Neural progenitor cell (in vitro differentiated cells): ENCODE data around the gene PPFIA4. TPM values are rescaled to one million over a fixed set of nuclear protein-coding genes. Genes with fewer than 3 reads are reported as not detected.
A peak's percentile ranks its signal among the peaks of the same experiment; 100 is the strongest.

Source experiments
- DNase-seq: peaks from one replicate; pipeline ENCODE4 v3.0.0-alpha.2; 2016; ENCODE audit warnings: low spot score
- H2AFZ ChIP-seq: fragments of 200-600 bp; sonication (generic); replicated peaks from 2 replicates; pipeline ENCODE4 v1.6.1; 2016; ENCODE audit warnings: antibody characterized with exemption
- H3F3A ChIP-seq: fragments of 200-600 bp; sonication (generic); 2 replicates; pipeline ENCODE4 v1.6.1; 2016; ENCODE audit warnings: antibody characterized with exemption, low read depth
- H3K27ac ChIP-seq: fragments of 200-600 bp; sonication (generic); 2 replicates; pipeline ENCODE4 v1.5.1; 2016; ENCODE audit warnings: mild to moderate bottlenecking
- H3K27me3 ChIP-seq: fragments of 200-600 bp; sonication (generic); 2 replicates; pipeline ENCODE4 v1.6.1; 2016; ENCODE audit warnings: mild to moderate bottlenecking, moderate library complexity
- H3K36me3 ChIP-seq: fragments of 200-600 bp; sonication (generic); 2 replicates; pipeline ENCODE4 v1.5.1; 2016
- H3K4me1 ChIP-seq: fragments of 200-600 bp; sonication (generic); 2 replicates; pipeline ENCODE4 v1.6.1; 2016; ENCODE audit warnings: mixed run types
- H3K4me2 ChIP-seq: fragments of 200-600 bp; sonication (generic); 2 replicates; pipeline ENCODE4 v1.6.1; 2016
- H3K4me3 ChIP-seq: fragments of 200-600 bp; sonication (generic); 2 replicates; pipeline ENCODE4 v1.5.1; 2016
- H3K79me2 ChIP-seq: fragments of 200-600 bp; sonication (generic); 2 replicates; pipeline ENCODE4 v1.6.1; 2016; ENCODE audit warnings: low read depth
- H3K9ac ChIP-seq: fragments of 200-600 bp; sonication (generic); 2 replicates; pipeline ENCODE4 v1.6.1; 2016
- H3K9me3 ChIP-seq: fragments of 200-600 bp; sonication (generic); 2 replicates; pipeline ENCODE4 v1.5.1; 2016; ENCODE audit warnings: low read depth
- H4K20me1 ChIP-seq: fragments of 200-600 bp; sonication (generic); 2 replicates; pipeline ENCODE4 v1.6.1; 2016; ENCODE audit warnings: low read depth
- H3K27ac Mint-ChIP-seq: 3 replicates; pipeline ENCODE4 v1.8.0; 2021; ENCODE audit warnings: mixed read lengths
- H3K27me3 Mint-ChIP-seq: 2 replicates; pipeline ENCODE4 v1.8.0; 2022; ENCODE audit warnings: low read depth, mild to moderate bottlenecking, inconsistent platforms, moderate library complexity, mixed read lengths; ENCODE audit not compliant: insufficient read depth
- H3K36me3 Mint-ChIP-seq: 3 replicates; pipeline ENCODE4 v1.8.0; 2021; ENCODE audit warnings: mixed read lengths
- H3K4me1 Mint-ChIP-seq: 3 replicates; pipeline ENCODE4 v1.8.0; 2021; ENCODE audit warnings: mixed read lengths
- H3K4me3 Mint-ChIP-seq: 3 replicates; pipeline ENCODE4 v1.8.0; 2021; ENCODE audit warnings: mild to moderate bottlenecking, moderate library complexity, mixed read lengths
- H3K9me3 Mint-ChIP-seq: 3 replicates; pipeline ENCODE4 v1.8.0; 2020; ENCODE audit warnings: mixed read lengths
- EZH2 ChIP-seq: fragments of 200-600 bp; sonication (generic); IDR thresholded peaks from 2 replicates; pipeline ENCODE4 v1.6.1; 2017; ENCODE audit warnings: antibody characterized with exemption, mild to moderate bottlenecking, moderate library complexity
- EZH2phosphoT487 ChIP-seq: fragments of 200-600 bp; sonication (generic); IDR thresholded peaks from 2 replicates; pipeline ENCODE4 v1.6.1; 2017; ENCODE audit warnings: antibody characterized with exemption
- total RNA-seq: library from RNA; depleted of rRNA; stranded (reverse); fragments of >200 nt; gene quantifications from 2 replicates; pipeline ENCODE4 v1.2.3, GENCODE V29; 2015; ENCODE audit warnings: low replicate concordance
- TF ChIP-seq, protein P1 (sequence below): fragments of 200-600 bp; sonication (generic); IDR thresholded peaks from 2 replicates; pipeline ENCODE4 v1.5.1; 2017; ENCODE audit warnings: antibody characterized with exemption, mild to moderate bottlenecking

PPFIA4 gene
- total RNA-seq, 1 donor from 2014 or later, result 23.5 TPM

DNA sequence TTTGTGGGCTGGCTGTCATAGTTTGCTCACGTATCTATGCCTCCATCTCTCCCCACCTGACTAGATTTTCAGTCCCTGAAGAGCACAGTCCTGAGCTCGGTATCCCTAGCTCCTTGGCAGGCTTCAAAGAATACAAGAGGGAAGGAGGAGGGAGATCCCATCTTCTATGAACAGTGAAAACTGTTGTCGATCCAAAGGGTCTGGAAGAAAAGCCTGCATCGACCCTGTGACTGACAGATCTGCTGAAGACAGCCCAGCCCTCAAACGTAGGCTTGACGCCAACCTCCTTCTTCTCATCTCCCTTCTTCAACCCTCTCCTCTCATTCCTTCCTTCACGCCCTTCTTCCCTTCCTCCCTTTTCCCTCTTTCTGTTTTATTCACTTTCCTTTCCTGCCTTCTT lies 87.9 kb downstream of the PPFIA4 start:
- Mint-ChIP-seq H3K36me3 (no peaks in the 10 kb centered on the region), H3K4me3 (no peak overlapping the region), H3K27me3 (peaks cover 14% of the 10 kb centered on the region), H3K4me1 (no peaks in the 10 kb centered on the region), H3K27ac (no peak overlapping the region), H3K9me3 (no peaks in the 10 kb centered on the region)
- H3K36me3 ChIP-seq, result no peaks in the 10 kb centered on the region
- H3K9me3 ChIP-seq, result no peaks in the 10 kb centered on the region
- H4K20me1 ChIP-seq, result no peaks in the 10 kb centered on the region
- TF ChIP-seq EZH2, result no peak
- TF ChIP-seq EZH2phosphoT487, result no peak
- TF ChIP-seq, protein P1, sequence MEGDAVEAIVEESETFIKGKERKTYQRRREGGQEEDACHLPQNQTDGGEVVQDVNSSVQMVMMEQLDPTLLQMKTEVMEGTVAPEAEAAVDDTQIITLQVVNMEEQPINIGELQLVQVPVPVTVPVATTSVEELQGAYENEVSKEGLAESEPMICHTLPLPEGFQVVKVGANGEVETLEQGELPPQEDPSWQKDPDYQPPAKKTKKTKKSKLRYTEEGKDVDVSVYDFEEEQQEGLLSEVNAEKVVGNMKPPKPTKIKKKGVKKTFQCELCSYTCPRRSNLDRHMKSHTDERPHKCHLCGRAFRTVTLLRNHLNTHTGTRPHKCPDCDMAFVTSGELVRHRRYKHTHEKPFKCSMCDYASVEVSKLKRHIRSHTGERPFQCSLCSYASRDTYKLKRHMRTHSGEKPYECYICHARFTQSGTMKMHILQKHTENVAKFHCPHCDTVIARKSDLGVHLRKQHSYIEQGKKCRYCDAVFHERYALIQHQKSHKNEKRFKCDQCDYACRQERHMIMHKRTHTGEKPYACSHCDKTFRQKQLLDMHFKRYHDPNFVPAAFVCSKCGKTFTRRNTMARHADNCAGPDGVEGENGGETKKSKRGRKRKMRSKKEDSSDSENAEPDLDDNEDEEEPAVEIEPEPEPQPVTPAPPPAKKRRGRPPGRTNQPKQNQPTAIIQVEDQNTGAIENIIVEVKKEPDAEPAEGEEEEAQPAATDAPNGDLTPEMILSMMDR, result no peak
- H3K79me2 ChIP-seq, result no peaks in the 10 kb centered on the region
- H3K4me2 ChIP-seq, result no peak overlapping the region
- peaks cover 64% of the 10 kb centered on the region for H3K27me3 ChIP-seq
- H2AFZ ChIP-seq, result no peak overlapping the region
- no peaks in the 10 kb centered on the region for H3K4me1 ChIP-seq
- DNase-seq, result no peak
- no peak overlapping the region for H3K9ac ChIP-seq
- H3K4me3 ChIP-seq, result no peak overlapping the region
- H3F3A ChIP-seq, result no peaks in the 10 kb centered on the region
- no peak overlapping the region for H3K27ac ChIP-seq

DNA sequence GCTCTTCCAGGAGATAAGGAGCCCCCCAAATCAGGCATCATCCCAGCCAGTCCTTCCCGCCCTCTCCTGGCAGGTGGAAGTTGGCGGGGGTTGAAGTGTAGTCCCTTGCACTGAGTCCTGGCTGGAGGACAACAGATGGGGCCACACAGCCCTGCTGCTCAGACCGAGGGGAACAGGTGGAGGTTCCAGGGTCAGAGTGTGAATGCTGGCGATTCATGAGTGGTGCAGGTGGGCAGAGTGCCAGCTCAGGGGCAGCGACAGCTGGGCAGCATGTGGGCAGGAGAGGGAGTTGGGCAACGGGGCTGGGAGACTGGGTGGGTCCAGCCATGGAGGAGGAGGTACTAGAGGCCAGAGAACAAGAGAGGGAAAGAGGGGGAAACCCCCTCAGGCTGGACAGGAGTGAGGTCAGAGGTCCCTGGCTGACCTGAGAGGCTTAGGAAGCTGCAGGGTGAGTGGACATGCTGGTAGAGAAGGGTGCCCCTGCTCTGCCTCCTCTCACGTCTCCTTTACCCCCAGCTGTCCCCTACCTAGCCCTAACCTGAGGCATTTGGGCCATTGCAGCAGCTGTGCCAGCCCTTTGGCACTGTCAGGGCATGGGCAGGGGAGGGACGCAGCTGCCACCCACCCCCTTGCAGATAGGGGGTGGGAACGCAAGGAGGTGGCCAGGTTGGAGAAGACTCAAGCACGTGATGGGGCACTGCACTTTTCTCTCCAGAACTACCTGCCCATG lies 90.0 kb downstream of the PPFIA4 start:
- no peak overlapping the region for H2AFZ ChIP-seq
- H3K9ac ChIP-seq, result no peak overlapping the region
- H3K36me3 Mint-ChIP-seq, result no peaks in the 10 kb centered on the region
- no peak overlapping the region for H3K27ac Mint-ChIP-seq
- no peak overlapping the region for H3K4me3 Mint-ChIP-seq
- H3K79me2 ChIP-seq, result no peaks in the 10 kb centered on the region
- H3K9me3 ChIP-seq, result no peaks in the 10 kb centered on the region
- no peaks in the 10 kb centered on the region for H3K36me3 ChIP-seq
- no peaks in the 10 kb centered on the region for H3K4me1 Mint-ChIP-seq
- H3K4me1 ChIP-seq, result no peaks in the 10 kb centered on the region
- no peaks in the 10 kb centered on the region for H3K9me3 Mint-ChIP-seq
- no peaks in the 10 kb centered on the region for H3F3A ChIP-seq
- no peak overlapping the region for H3K27ac ChIP-seq
- peaks cover 48% of the 10 kb centered on the region for H3K27me3 ChIP-seq
- no peaks in the 10 kb centered on the region for H4K20me1 ChIP-seq
- TF ChIP-seq, protein P1, result no peak
- TF ChIP-seq EZH2phosphoT487 (no peak), EZH2 (no peak)
- H3K4me3 ChIP-seq, result no peak overlapping the region
- no peak for DNase-seq
- H3K4me2 ChIP-seq, result no peak overlapping the region
- H3K27me3 Mint-ChIP-seq, result peaks cover 12% of the 10 kb centered on the region

DNA sequence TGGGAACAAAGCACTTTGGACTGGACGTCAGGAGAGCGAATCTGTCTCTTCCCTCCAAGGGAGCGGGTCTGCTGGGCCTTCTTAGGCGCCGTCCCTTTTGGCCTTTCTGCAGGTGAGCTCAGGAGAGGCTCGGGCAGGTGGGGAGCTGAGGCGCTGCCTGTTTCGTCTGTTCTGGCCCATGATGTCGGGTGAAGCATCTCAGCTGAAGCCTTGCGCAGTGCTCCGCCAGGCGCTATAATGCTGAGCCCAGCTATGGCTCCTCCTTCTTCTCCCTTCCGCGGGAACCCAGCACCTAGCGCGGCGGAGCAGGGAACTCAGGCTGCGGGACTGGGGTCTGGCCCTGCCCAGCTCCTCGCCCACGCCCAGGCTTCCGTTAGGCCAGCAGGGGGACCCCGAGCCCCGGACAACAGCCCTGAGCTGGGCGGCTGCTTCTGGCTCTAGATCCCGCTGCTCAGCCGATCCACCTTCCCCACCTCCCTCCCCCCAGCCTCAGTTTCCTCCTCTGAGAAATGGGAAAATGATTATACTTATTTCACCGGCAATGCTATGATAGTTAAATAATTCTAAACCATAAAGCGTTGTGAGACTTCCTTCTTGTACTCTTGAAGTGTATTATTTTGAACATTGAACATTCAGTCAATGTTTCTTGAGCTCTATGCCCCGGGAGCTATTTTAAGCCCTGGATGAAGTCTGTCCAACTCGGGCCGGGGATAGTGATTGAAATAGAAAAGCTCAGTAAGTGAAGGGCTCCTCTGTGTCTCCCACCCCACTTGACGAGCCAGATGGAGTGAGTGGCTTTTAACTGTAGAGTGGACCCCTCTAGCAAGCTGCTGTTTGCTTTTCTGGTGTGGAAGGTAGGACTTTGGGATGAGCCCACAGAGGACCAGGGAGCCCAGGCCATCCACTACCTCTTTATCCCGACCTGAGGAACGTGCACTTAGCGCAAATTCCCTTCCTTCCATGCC lies 91.6 kb downstream of the PPFIA4 start:
- Mint-ChIP-seq H3K27ac (no peak overlapping the region), H3K27me3 (peaks cover 12% of the 10 kb centered on the region), H3K4me3 (no peak overlapping the region), H3K36me3 (no peaks in the 10 kb centered on the region), H3K9me3 (no peaks in the 10 kb centered on the region), H3K4me1 (peaks cover 4% of the 10 kb centered on the region)
- Histone ChIP-seq H3K9ac (no peak overlapping the region), H4K20me1 (no peaks in the 10 kb centered on the region), H3K27ac (no peak overlapping the region), H3K4me3 (no peak overlapping the region), H2AFZ (peak overlapping the region; percentile 91), H3K4me1 (no peaks in the 10 kb centered on the region), H3K27me3 (peaks cover 48% of the 10 kb centered on the region), H3K4me2 (peak overlapping the region; percentile 54), H3K9me3 (no peaks in the 10 kb centered on the region), H3K36me3 (no peaks in the 10 kb centered on the region), H3K79me2 (no peaks in the 10 kb centered on the region), H3F3A (no peaks in the 10 kb centered on the region)
- TF ChIP-seq, protein P1, result peak; percentile 90
- TF ChIP-seq EZH2 (peak; percentile 47), EZH2phosphoT487 (no peak)
- peak; percentile 93 for DNase-seq
